BE2C (cell line): ENCODE measurements around the gene PAQR8.

Experiments
- DNase-seq: peaks from one replicate; pipeline ENCODE4 v3.0.0-alpha.2; 2020
- H3K27me3 ChIP-seq: fragments of 250-450 bp; sonication (Bioruptor Pico); 2 replicates; pipeline ENCODE4 v1.5.1; 2020; ENCODE audit warnings: mild to moderate bottlenecking
- H3K36me3 ChIP-seq: fragments of 250-450 bp; sonication (Bioruptor Pico); 2 replicates; pipeline ENCODE4 v1.5.1; 2020; ENCODE audit warnings: mild to moderate bottlenecking
- H3K4me1 ChIP-seq: fragments of 250-450 bp; sonication (Bioruptor Pico); 2 replicates; pipeline ENCODE4 v1.5.1; 2020
- H3K4me3 ChIP-seq: 2 replicates; pipeline ENCODE4 v1.5.1; 2011; ENCODE audit warnings: low read depth, low read length
- H3K9me3 ChIP-seq: fragments of 250-450 bp; sonication (Bioruptor Pico); 2 replicates; pipeline ENCODE4 v1.5.1; 2020
- CTCF ChIP-seq: IDR thresholded peaks from 2 replicates; pipeline ENCODE4 v1.5.1; 2012; ENCODE audit warnings: mild to moderate bottlenecking, low read depth, low read length

Gene PAQR8

DNA sequence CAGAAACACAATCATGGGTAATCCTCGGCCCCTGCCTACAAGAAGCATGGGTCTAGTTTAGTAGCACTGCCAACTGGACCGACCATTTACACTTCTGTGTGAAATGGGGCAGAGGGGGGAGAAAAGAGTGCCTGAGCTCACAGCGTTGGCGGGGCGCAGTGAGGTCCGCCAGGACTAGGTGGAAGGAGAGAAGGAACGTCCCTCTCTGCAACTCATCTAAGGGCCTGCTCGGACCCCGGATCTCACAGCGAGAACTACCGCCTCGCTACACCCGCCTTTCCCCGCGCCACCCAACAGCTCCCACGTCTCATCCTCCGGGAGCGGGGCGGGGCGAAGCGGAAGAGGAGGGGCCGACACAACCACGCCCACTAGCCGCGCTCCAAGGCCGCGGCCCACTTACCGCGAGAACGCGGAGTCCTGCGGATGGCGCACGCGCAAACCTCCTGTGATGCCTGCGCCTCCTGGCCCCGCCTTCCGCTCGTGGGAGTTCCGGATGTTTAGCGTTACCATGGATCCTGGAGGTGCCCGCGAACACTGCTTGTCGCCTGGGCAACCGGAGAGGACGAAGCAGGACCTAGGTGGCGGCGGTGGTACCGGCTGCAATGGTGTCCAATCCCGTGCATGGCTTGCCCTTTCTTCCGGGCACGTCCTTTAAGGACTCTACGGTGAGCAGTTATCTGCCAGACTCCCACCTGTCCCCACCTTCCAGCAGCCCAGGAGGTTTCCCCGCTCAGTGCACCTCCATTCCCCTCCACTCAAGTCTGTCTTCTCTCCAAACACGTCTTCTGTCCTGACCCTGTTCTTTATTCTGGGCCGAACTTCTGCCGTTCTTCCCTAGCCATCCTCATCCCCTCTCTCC is 58.1 kb downstream of the PAQR8 start, which contains the start of gene EFHC1:
EFHC1 (plus strand) TSS at position 534 of the 859 bp plus-strand sequence; CDS start at position 603, 69 bp downstream.
- Histone ChIP-seq H3K4me3 (peak within 1 kb of the TSS; percentile 74), H3K27me3 (no peaks in the 10 kb centered on the region), H3K36me3 (no peaks in the 10 kb centered on the region), H3K9me3 (no peaks in the 10 kb centered on the region), H3K4me1 (peaks cover 25% of the 10 kb centered on the region)
- no peak for TF ChIP-seq CTCF
- DNase-seq, result peak; percentile 99

- DNase-seq, result peak; percentile 46
- no peaks in the 10 kb centered on the region for H3K27me3 ChIP-seq
- H3K4me3 ChIP-seq, result peak overlapping the region; percentile 74
- no peak for TF ChIP-seq CTCF
- no peaks in the 10 kb centered on the region for H3K36me3 ChIP-seq
- H3K4me1 ChIP-seq, result peaks cover 25% of the 10 kb centered on the region
- H3K9me3 ChIP-seq, result no peaks in the 10 kb centered on the region
Measured at GRCh38 chr6:52420668-52421358, 58.9 kb downstream of the PAQR8 start.

DNA sequence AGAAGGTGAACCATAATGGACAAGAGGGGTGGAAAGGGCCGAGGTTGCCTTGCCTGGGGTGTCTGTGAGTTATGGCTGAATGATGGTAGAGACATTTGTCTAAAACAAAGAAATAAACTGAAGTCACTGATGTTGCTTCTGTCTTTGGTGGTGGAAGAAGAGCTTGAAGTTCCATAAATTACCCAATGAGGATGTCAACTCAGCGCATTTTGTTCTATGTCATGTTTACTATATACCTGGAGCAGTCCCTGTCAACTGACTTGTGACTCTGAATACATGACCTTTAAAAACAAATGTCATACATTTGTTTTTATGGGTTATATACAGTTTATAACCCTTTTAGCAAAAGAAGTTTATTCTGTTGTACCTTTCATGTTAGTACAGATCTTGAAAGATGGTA is 60.2 kb downstream of the PAQR8 start:
- no peak for TF ChIP-seq CTCF
- H3K4me3 ChIP-seq, result no peak overlapping the region
- no peak for DNase-seq
- H3K27me3 ChIP-seq, result no peaks in the 10 kb centered on the region
- H3K9me3 ChIP-seq, result no peaks in the 10 kb centered on the region
- no peaks in the 10 kb centered on the region for H3K36me3 ChIP-seq
- H3K4me1 ChIP-seq, result peaks cover 13% of the 10 kb centered on the region

- Histone ChIP-seq H3K4me1 (peaks cover 6% of the 10 kb centered on the region), H3K9me3 (no peaks in the 10 kb centered on the region), H3K36me3 (no peaks in the 10 kb centered on the region), H3K4me3 (no peak overlapping the region), H3K27me3 (no peaks in the 10 kb centered on the region)
- TF ChIP-seq CTCF, result no peak
- DNase-seq, result no peak
Measured at GRCh38 chr6:52423448-52423847, 61.5 kb downstream of the PAQR8 start.

- DNase-seq, result no peak
- no peaks in the 10 kb centered on the region for H3K9me3 ChIP-seq
- no peaks in the 10 kb centered on the region for H3K27me3 ChIP-seq
- H3K4me3 ChIP-seq, result no peak overlapping the region
- H3K36me3 ChIP-seq, result no peaks in the 10 kb centered on the region
- TF ChIP-seq CTCF, result no peak
- peaks cover 6% of the 10 kb centered on the region for H3K4me1 ChIP-seq
Measured at GRCh38 chr6:52423971-52424381, 62.0 kb downstream of the PAQR8 start.

DNA sequence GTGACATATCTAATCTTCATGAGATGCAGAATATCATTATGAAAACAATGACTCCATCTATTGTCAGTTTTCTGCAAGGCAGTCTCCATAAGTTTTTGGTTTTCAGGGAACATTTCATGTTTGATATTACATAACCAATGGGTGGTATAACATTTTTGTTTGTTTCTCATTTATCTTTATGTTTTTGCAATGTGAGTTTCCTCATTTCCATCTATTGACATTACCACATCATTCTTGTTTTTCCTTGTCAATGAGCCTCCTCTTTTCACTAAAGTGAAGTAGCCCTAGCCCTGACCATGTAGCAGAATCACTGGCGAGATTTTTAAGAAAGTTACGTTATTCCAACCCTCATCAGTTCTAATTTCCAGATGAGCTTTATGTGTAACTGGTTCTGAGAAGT is 62.6 kb downstream of the PAQR8 start:
- Histone ChIP-seq H3K4me3 (no peak overlapping the region), H3K36me3 (no peaks in the 10 kb centered on the region), H3K9me3 (no peaks in the 10 kb centered on the region), H3K4me1 (peaks cover 1% of the 10 kb centered on the region; the same call in 1 of the 2 replicates), H3K27me3 (no peaks in the 10 kb centered on the region)
- TF ChIP-seq CTCF, result no peak
- DNase-seq, result no peak
